Placental epithelial cell (primary cell): ENCODE measurements around the gene ITPK1. TPM values are rescaled to one million over a fixed set of nuclear protein-coding genes. Genes with fewer than 3 reads are reported as not detected.

Source experiments
- total RNA-seq: library from RNA; depleted of rRNA; stranded (reverse); fragments of >200 nt; gene quantifications from 2 replicates; pipeline ENCODE4 v1.2.3, GENCODE V29; 2012

The ITPK1 gene
- total RNA-seq = 17.3 and 43.5 TPM in 2 replicates

DNA sequence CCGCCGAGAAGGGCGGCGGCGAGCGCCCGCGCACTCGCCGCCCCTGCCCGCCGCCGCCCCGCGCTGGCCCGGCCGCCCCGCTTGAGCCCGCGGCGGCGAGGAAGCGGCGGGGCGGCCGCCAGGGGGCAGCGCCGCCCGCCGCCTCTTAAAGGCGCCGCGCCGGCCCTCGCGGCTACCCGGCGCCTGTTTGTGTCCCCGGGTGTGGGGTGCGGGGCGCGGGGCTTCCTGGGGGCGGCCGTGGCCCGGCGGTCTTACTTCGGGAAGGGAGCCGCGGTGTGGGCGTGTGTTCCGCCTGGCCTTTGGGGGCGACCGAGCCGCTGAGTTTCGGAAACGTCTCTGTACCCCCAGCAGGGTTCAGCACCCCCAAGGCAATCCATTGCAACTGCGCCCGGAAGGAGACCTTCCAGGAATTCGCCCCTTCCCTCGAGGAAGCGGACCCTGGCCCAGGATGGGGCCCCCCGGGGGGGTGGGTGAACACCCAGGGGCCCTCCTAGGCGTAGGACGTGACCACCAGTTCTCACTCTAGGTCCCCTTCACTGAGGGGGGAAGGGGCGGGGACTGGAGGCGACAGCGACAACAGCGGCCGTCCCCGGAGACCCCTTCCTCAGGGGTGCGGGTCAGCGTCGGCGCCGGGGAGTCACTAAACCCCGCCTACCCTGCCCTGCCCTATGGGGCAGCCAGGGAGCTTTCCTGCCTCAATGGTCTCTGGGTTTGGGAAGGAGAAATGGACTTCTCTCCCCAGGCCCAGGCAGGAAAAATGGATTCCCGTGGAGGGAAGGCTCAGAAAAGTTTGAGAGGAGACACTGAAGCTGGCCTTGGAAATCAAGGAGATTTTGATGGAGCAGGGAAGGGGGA lies at the start of gene ITPK1:
TSS of gene ITPK1 (minus strand) at position 105 of the 855 bp plus-strand sequence. CDS start 762 bp downstream, outside the sequence.

DNA sequence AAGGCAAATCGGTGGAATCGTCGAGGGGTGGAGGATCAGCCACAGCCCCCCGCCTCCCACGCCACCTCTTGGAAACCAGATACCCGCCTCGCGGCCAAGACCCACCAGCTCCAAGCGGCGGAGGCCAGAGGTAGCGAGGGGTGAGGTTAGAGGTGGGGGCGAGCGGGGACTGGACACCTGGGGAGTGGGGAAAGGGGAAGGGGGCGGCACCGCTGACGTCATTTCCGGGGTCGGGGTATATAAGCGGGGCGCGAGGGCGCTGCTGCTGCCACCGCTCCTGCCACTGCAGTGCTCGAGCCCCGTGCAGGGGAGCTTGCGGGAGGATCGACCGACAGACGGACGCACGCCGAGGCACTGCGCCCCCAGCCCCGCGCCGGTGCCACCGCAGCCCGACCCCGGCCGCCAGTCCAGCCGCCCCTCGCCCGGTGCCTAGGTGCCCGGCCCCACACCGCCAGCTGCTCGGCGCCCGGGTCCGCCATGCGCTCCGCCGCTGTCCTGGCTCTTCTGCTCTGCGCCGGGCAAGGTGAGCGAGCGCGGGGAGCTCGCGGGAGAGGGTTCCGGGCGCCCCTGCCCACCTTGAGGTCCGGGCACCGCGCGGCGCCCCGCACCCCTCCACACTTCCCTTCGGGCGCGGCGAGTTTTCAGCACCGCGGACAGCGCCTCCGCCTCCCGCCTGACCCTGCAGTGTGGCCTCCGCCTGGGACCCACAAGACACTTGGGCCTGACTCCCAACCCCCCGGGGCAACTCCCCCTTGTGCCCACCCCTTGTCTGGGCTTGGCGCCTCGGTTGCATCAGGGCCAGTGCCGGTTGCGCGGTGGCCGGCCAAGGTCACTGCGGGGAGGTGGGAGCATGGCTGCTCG lies 192.6 kb downstream of the ITPK1 start, which contains the start of gene CHGA:
TSS of gene CHGA (plus strand) at position 268 of the 861 bp plus-strand sequence. CDS start at position 478, 210 bp downstream.

Other genes starting within 250 kb of the ITPK1 start
- gene CHGA, start 192.8 kb downstream of the ITPK1 start, total RNA-seq = 0.33 TPM in 1 of 2 replicates, not detected in the other
- 4.9 and 5.1 TPM in 2 replicates for gene MOAP1, start 69.0 kb upstream of the ITPK1 start, total RNA-seq
- 2.7 and 7.8 TPM in 2 replicates for gene LYSET, start 69.4 kb upstream of the ITPK1 start, total RNA-seq
- gene GON7, start 91.1 kb upstream of the ITPK1 start, total RNA-seq = 7.9 and 11.1 TPM in 2 replicates
- gene UBR7, start 91.3 kb upstream of the ITPK1 start, total RNA-seq = 18.3 and 26.3 TPM in 2 replicates
- gene BTBD7, start 217.1 kb upstream of the ITPK1 start, total RNA-seq = 45.5 and 64.3 TPM in 2 replicates
- 0.39 TPM in 1 of 2 replicates, not detected in the other for gene COX8C, start 231.3 kb upstream of the ITPK1 start, total RNA-seq